Right hindlimb (tissue), 1 donor: Measurements from ENCODE around the gene DMC1.
"Not testable (repeated sequence)": the region's sequence is repeated elsewhere in the genome, so short reads cannot be mapped to it uniquely, and the experiment has no call there.

ENCODE experiments used
- DNase-seq: peaks from one replicate; pipeline ENCODE4 v3.0.0-alpha.2; 2018

The DMC1 gene, protein sequence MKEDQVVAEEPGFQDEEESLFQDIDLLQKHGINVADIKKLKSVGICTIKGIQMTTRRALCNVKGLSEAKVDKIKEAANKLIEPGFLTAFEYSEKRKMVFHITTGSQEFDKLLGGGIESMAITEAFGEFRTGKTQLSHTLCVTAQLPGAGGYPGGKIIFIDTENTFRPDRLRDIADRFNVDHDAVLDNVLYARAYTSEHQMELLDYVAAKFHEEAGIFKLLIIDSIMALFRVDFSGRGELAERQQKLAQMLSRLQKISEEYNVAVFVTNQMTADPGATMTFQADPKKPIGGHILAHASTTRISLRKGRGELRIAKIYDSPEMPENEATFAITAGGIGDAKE

GRCh38 chr22:38569972-38570778 is at the start of gene DMC1:
Gene DMC1, minus strand, starts transcription at chr22:38570183. Its CDS starts 1,927 bp downstream, at chr22:38568256.
- DNase-seq: peak; percentile 97

DNA sequence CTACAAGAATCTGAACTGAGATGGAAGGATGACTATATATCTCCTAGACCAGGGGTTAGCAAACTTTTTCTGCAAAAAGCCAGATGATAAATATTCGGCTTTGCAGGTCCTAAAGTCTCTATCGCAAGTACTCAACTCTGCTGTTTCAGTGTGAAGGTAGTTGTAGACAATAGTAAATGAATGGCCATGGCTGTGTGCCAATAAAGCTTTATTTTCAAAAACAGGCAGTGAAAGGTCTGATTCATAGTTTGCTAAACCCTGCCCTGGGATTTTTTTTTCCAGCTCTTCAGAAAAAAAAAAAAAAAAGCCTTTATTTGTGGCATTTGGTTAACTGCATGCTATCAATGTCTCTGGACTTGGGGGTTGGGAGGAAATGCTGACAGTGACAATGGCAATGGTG is 48.7 kb upstream of the DMC1 start:
- no peak for DNase-seq

DNA sequence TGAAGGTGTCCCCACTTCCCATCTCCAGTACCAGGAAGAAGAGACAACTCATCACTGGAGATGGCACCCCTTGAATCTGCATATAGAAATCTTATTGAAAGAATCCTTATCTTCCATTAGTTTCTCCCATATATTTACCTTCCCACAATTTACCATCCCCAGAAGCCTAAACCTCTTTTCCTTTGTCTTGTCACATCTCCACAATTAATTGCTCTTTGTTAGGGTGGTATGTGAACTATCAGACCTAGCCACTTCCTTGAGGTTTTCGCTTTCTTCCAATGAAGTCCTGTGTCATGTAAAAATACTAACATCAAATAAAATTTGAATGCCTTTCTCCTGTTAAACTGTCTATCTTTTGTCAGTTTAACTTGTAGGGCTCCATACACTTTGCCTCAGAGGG is 48.3 kb upstream of the DMC1 start:
- DNase-seq: no peak

GRCh38 chr22:38615064-38615405 is 45.1 kb upstream of the DMC1 start:
- not testable (repeated sequence) for DNase-seq

GRCh38 chr22:38614332-38615063 is 44.5 kb upstream of the DMC1 start:
- no peak for DNase-seq

GRCh38 chr22:38613588-38613987 is 43.6 kb upstream of the DMC1 start:
- DNase-seq: no peak

DNA sequence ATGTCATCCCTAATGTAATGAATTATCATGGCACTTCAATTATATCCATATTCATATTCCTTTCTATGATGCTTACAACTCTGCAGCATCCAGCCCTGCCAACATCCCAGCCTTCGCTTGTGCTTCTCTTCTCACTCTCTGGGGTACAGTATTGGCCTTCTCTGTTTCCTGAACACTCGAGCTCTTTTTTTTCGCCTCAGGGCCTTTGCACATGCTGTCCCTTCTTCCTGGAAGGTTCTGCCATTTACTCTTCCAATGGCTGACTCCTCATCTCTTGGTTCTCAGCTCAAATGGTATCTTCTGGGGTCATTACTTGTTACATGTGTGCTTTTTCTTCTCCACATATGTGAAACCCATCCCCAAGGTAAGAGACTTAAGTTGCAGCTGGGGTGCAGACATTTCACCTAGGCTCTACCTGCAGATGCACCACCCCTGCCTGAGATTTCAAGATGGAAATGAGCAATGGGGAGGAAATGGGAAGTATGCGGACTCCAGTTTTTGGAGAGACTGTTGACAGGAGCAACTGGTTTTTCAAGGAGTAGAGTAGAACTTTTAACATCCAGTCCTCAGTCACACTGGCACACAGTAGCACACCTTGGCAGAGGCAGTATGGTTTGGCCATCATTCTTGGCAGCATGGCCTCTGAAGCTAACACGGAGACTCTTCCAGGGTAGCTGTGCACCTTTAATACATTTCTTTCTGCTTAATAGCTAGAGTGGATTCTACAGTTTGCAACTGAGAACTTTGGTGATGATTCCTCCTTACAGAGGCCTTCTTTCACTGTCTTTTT is 42.4 kb upstream of the DMC1 start:
- no peak for DNase-seq

- no peak for DNase-seq
Measured at GRCh38 chr22:38611559-38611958, 41.6 kb upstream of the DMC1 start.

DNA sequence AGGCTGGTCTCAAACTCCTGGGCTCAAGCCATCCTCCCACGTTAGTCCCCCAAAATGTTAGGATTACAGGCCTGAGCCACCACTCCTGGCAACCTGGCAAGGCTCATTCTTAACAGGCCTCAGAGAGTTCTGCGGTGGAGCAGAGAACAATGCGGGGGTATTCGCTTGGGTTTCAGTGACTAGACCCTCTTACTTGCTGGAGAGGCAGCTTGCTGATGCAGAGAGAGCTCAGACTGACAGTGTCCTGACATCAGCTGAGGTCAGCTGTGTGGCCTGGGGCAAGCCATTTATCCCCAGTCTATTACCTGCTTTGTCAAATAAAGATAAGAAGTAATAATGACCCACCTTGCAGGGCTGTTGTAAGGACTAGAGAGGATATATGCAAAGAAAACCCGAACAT is 40.3 kb upstream of the DMC1 start:
- no peak for DNase-seq

GRCh38 chr22:38608992-38609750 is 39.2 kb upstream of the DMC1 start:
- no peak for DNase-seq

DNA sequence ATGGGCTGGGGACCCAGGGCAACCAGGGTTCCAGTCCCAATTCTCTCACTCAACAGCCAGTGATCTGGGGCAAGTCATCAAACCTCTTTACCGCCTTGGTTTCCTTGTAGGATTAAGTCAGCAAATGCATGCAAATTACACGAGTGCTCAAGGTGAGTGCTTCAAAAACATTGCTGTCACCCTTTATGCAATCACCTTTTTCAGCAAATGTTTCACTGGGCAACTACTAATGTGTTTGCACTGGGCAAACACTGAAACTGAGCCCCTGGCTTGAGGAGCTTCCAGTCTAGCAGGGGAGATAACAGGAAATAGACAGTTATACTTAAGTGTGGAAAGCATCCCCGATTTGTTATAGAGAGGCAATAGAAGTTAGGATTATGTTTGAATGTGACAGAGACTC is 37.7 kb upstream of the DMC1 start:
- no peak for DNase-seq

- no peak for DNase-seq
Measured at GRCh38 chr22:38602166-38602565, 32.2 kb upstream of the DMC1 start.

- DNase-seq: no peak
Measured at GRCh38 chr22:38601221-38601764, 31.3 kb upstream of the DMC1 start.

GRCh38 chr22:38599466-38599865 is 29.5 kb upstream of the DMC1 start:
- no peak for DNase-seq

DNA sequence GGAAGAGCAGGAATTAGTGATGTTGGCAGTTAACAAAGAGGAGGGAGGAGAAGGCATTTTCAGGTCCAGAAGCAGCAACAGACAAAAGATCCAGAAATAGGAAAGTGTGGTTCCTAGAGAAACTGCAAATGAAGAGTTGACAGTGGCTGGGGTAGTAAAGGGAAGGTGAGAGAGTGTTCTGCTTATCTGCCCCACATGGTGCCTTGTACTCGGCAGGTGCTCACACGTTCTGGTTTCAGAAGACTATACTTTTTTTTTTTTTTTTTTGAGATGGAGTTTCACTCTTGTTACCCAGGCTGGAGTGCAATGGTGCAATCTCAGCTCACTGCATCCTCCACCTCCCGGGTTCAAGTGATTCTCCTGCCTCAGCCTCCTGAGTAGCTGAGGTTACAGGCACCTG is 12.9 kb upstream of the DMC1 start:
- DNase-seq: not testable (repeated sequence)

DNA sequence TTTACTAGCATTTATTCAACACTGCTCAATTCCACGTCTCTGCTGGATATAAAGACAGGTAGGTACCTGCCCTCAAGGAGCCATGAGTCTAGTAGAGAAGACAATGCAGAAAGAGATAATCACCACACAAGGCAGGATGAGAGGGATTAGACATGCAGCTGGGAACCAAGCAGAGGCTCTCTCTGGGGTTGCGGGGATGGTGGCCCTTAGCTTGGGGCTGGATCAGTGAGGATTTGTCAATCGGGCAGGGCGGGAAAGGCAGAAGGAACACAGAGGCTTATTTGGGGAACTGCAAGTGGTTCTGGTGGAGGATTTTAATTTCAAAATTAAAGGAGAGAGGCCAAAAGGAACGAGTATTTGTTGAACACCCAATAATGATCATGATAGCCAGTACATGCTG is 8.5 kb upstream of the DMC1 start:
- DNase-seq: no peak

- peak; percentile 30 for DNase-seq
Measured at GRCh38 chr22:38572065-38572464, 2.1 kb upstream of the DMC1 start.

DNA sequence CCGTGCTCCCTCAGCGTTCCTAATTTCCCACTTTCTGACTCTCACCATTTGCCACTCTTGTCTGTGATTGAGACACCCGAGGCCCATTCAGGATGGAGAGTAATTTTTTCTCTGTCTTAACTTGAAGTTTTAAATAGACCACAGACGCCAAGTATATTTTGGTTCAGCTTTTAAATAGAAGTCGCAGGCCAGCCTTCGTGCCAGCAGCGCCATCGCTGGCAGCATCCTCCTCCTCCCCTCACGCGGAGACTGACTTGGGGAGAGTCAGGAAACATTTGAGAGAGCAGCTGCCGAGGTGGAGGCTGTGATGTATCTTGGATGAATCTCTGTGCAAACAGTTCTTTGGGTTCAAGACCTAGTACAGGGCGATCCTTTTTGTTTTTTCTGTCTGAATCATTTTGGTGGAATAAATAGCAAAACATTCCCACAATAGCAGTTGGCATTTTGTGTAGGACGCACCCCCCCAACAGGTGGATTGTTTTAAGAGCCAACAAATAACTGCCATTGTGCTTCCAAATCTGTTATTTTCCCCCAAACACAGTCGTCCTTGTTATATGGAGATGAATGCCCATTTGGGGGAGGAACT is 889 bp upstream of the DMC1 start:
- peak; percentile 62 for DNase-seq

DNA sequence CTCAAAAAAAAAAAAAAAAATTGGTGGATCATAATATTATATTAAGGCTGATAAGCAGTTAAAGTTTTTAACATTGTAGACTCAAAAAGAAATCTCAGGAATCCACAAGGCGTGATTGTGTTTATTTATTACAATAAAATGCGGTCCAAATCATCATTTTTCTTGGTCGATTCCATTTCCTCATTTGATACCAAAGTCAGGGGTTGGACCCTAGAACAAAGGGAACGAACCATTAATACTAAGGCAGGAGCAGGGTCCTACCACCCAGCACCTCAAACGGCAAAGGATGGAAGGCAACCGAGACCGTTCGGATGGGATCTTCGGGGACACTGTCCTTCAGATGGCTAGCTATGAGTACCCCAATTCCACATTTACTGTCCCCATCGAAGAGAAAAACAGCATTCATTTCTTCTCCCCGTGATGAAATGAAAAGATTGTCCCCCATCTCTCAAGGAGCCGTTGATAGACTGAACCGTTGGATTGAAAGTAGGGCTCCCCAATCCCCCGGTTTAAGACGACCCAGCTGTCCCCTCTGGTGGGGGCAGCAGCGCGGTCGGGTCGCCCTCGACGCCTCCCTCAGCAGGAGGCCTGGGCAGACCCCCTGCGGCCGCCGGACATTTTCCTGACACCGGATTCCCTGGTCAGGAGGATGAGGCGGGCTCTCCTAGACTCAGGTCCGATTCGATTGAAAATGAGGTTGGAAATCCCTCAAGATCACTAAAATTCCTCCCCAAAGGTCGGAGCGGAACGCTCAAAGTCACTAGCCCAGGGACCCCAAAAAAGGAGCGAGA is 607 bp downstream of the DMC1 start:
- DNase-seq: peak; percentile 43

DNA sequence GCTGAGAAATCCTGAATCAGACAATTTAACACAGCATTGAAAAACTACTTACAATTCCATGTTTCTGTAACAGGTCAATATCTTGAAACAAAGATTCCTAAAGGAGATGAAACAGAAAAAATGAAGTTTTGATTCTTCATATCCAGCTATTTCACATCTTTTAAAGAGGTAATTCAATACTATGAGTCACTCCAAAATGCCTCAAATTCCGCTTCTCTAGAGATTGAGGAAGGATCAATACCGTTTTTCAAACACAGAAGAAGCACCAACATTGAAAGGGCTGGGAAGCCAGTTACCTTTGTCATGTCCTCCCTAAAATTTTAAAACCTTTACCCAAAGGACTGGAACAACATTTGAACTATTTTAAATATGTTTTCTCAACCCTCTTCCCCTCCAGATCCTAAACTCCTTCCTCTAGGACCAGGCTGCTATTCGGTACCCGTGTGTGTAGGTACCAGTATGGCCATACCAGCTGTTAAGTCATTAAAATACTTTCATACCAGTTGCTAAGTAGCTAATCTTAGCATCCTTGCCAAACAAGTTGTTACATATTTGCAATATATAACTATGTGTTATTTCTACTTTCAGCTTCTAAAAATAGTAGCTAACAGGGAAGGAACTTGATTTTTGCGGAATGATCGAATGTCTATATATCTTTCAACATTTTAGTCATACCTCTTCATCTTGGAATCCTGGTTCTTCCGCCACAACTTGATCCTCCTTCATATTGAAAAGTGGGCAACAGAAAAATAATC is 2.3 kb downstream of the DMC1 start:
- no peak for DNase-seq
